ENCODE data around the gene SLC46A1. TPM values are rescaled to one million over a fixed set of nuclear protein-coding genes. Genes with fewer than 3 reads are reported as not detected.

The SLC46A1 gene
- total and polyA plus RNA-seq, 9 of the 15 experiments (the other 6 are each of a cell fraction or from before 2014, with no cell fraction given) = 0.24 to 5.5 (median 3.1) TPM

- TF ChIP-seq MGA (IDR thresholded peaks at IDR 0.05) = no peak
- TF ChIP-seq ZNF512 (tag; IDR thresholded peaks at IDR 0.05) = no peak
- no peak for TF ChIP-seq ILK (tag; IDR thresholded peaks at IDR 0.05; ENCODE audit: borderline replicate concordance, low read depth)
- no peak for TF ChIP-seq ZNF717 (CRISPR knock-in tag; IDR thresholded peaks at IDR 0.05)
- TF ChIP-seq ETV5 (CRISPR knock-in tag; IDR thresholded peaks at IDR 0.05; ENCODE audit: low read depth) = no peak
- peak; percentile 75 to 85 (median 78) for TF ChIP-seq CTCF (IDR thresholded peaks at IDR 0.05 in 2 of 3, conservative IDR thresholded peaks at IDR 0.05 in 1 of 3; ENCODE audit: insufficient read depth in 2 of 3, low read depth in 1 of 3, low read length in 3 of 3)
- no peak for TF ChIP-seq SMAD1 (IDR thresholded peaks at IDR 0.05; ENCODE audit: low read depth, low read length, partially characterized antibody)
- no peak for TF ChIP-seq MAZ (CRISPR knock-in tag; conservative IDR thresholded peaks at IDR 0.05 in 1 of 2, IDR thresholded peaks at IDR 0.05 in 1 of 2)
- TF ChIP-seq ATF2 (CRISPR knock-in tag; IDR thresholded peaks at IDR 0.05) = no peak
- no peak for TF ChIP-seq XRCC5 (IDR thresholded peaks at IDR 0.05; ENCODE audit: low read depth, low read length)
Measured at GRCh38 chr17:28416703-28417311, 10.8 kb upstream of the SLC46A1 start (continued).

Data from K562 (cell line).